Osteoblast (primary cell): ENCODE results near the gene TTLL10. TPM values are rescaled to one million over a fixed set of nuclear protein-coding genes. Genes with fewer than 3 reads are reported as not detected.

Experiments
- DNase-seq: peaks from one replicate; pipeline ENCODE4 v3.0.0; 2011; ENCODE audit warnings: low spot score, mixed read lengths; ENCODE audit not compliant: insufficient read length; ENCODE audit errors: missing footprints
- H2AFZ ChIP-seq: 2 replicates; pipeline ENCODE4 v1.6.0; 2011; ENCODE audit warnings: mild to moderate bottlenecking, low read length
- H3K27ac ChIP-seq: 2 replicates; pipeline ENCODE4 v1.5.1; 2011; ENCODE audit warnings: mild to moderate bottlenecking, low read depth, low read length, moderate library complexity
- H3K27me3 ChIP-seq: 2 replicates; pipeline ENCODE4 v1.6.0; 2012; ENCODE audit warnings: mild to moderate bottlenecking, control low read depth, inconsistent platforms, low read length, moderate library complexity; ENCODE audit not compliant: insufficient read depth
- H3K36me3 ChIP-seq: 2 replicates; pipeline ENCODE4 v1.5.1; 2011; ENCODE audit warnings: mild to moderate bottlenecking, low read length, control low read depth, moderate library complexity; ENCODE audit not compliant: insufficient read depth
- H3K4me1 ChIP-seq: 2 replicates; pipeline ENCODE4 v1.5.1; 2011; ENCODE audit warnings: mild to moderate bottlenecking, low read length, control low read depth, moderate library complexity; ENCODE audit not compliant: insufficient read depth
- H3K4me2 ChIP-seq: 2 replicates; pipeline ENCODE4 v1.6.0; 2011; ENCODE audit warnings: mild to moderate bottlenecking, low read length; ENCODE audit not compliant: insufficient read depth
- H3K4me3 ChIP-seq: fragments of 200-600 bp; sonication (generic); 3 replicates; pipeline ENCODE4 v1.5.1; 2012; ENCODE audit warnings: mild to moderate bottlenecking, low read length, inconsistent platforms; ENCODE audit not compliant: insufficient read depth
- H3K79me2 ChIP-seq: 2 replicates; pipeline ENCODE4 v1.6.0; 2012; ENCODE audit warnings: mild to moderate bottlenecking, low read length, control low read depth, inconsistent platforms; ENCODE audit not compliant: insufficient read depth
- H3K9me3 ChIP-seq: 2 replicates; pipeline ENCODE4 v1.5.1; 2011; ENCODE audit warnings: low read depth, low read length, control low read depth
- H4K20me1 ChIP-seq: 2 replicates; pipeline ENCODE4 v1.6.0; 2012; ENCODE audit warnings: mild to moderate bottlenecking, low read length, control low read depth; ENCODE audit not compliant: insufficient read depth
- total RNA-seq: library from RNA; depleted of rRNA; stranded (reverse); fragments of >200 nt; gene quantifications from 2 replicates; pipeline ENCODE4 v1.2.3, GENCODE V29; 2012
- TF ChIP-seq, protein P1 (sequence below): IDR thresholded peaks from 2 replicates; pipeline ENCODE4 v1.5.1; 2011; ENCODE audit warnings: mild to moderate bottlenecking, low read depth, low read length, moderate library complexity; ENCODE audit errors: extremely low read depth

Gene TTLL10
- total RNA-seq, 1 donor: not detected

DNA sequence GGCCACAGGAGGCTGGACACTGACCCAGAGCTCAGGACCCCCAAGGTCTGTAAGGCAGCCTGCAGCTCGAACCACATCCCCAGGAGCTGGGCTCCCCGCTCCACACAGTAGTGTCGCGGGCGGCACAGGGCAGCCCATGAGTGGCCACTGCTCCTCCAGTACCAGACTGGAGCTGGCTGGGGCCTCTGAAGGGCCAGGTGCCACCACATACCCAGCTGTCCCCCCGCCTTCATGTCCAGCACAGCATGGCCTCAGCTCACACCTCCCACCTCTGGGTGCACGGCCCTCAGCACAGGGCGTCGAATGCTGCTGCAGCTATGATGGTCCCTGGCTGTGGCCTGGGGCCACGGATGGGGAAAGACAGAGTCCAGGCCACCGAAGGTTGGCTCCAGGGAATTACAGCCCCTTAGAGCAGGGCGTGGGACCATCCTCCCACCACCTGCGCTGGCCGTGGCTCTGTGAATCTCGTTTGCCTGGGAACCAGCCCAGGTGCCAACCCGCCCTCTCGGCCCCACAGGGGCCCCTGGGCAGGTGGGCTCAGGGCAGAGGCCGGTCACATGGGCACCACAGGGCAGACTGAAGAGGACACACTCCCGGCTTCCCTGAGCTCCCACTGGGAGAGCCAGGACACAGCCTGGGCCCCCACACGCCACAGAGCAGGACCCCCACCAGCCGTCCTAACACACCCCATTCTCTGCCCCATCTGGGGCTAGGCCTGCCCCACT, 42.4 kb downstream of the TTLL10 start:
- Histone ChIP-seq H3K27me3 (no peaks in the 10 kb centered on the region), H3K79me2 (no peaks in the 10 kb centered on the region), H3K4me3 (no peak overlapping the region), H2AFZ (no peak overlapping the region), H3K4me1 (no peaks in the 10 kb centered on the region), H4K20me1 (peaks cover 8% of the 10 kb centered on the region), H3K36me3 (peaks cover 11% of the 10 kb centered on the region), H3K4me2 (no peak overlapping the region), H3K9me3 (no peaks in the 10 kb centered on the region), H3K27ac (no peak overlapping the region)
- DNase-seq: peak; percentile 90
- TF ChIP-seq, protein P1, sequence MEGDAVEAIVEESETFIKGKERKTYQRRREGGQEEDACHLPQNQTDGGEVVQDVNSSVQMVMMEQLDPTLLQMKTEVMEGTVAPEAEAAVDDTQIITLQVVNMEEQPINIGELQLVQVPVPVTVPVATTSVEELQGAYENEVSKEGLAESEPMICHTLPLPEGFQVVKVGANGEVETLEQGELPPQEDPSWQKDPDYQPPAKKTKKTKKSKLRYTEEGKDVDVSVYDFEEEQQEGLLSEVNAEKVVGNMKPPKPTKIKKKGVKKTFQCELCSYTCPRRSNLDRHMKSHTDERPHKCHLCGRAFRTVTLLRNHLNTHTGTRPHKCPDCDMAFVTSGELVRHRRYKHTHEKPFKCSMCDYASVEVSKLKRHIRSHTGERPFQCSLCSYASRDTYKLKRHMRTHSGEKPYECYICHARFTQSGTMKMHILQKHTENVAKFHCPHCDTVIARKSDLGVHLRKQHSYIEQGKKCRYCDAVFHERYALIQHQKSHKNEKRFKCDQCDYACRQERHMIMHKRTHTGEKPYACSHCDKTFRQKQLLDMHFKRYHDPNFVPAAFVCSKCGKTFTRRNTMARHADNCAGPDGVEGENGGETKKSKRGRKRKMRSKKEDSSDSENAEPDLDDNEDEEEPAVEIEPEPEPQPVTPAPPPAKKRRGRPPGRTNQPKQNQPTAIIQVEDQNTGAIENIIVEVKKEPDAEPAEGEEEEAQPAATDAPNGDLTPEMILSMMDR: no peak

GRCh38 chr1:1216770-1217620, 43.3 kb downstream of the TTLL10 start:
- peaks cover 8% of the 10 kb centered on the region for H4K20me1 ChIP-seq
- no peaks in the 10 kb centered on the region for H3K4me1 ChIP-seq
- H3K27ac ChIP-seq: no peak overlapping the region
- no peak overlapping the region for H3K4me3 ChIP-seq
- TF ChIP-seq, protein P1: no peak
- H2AFZ ChIP-seq: no peak overlapping the region
- peaks cover 14% of the 10 kb centered on the region for H3K36me3 ChIP-seq
- no peaks in the 10 kb centered on the region for H3K27me3 ChIP-seq
- H3K79me2 ChIP-seq: no peaks in the 10 kb centered on the region
- H3K4me2 ChIP-seq: no peak overlapping the region
- no peaks in the 10 kb centered on the region for H3K9me3 ChIP-seq
- DNase-seq: no peak

- Histone ChIP-seq H4K20me1 (peaks cover 10% of the 10 kb centered on the region), H3K27ac (no peak overlapping the region), H3K36me3 (peaks cover 21% of the 10 kb centered on the region), H2AFZ (no peak overlapping the region), H3K4me1 (no peaks in the 10 kb centered on the region), H3K79me2 (peaks cover 1% of the 10 kb centered on the region), H3K4me3 (no peak overlapping the region), H3K9me3 (no peaks in the 10 kb centered on the region), H3K27me3 (no peaks in the 10 kb centered on the region), H3K4me2 (no peak overlapping the region)
- TF ChIP-seq, protein P1: no peak
- DNase-seq: peak; percentile 97
These were observed 44.2 kb downstream of the TTLL10 start for GRCh38 chr1:1217621-1218523.
